ENCODE data around the gene SNX33. TPM values are rescaled to one million over a fixed set of nuclear protein-coding genes. Genes with fewer than 3 reads are reported as not detected.
"Not testable (repeated sequence)": the region's sequence is repeated elsewhere in the genome, so short reads cannot be mapped to it uniquely, and the experiment has no call there.

The SNX33 gene
- total RNA-seq, 2 experiments from 2014 or later: 1.7 to 1.8 TPM

- Mint-ChIP-seq H3K27me3 (no peaks in the 10 kb centered on the region), H3K36me3 (ENCODE audit: low read depth) (no peaks in the 10 kb centered on the region), H3K4me1 (ENCODE audit: low read depth) (peaks cover 3% of the 10 kb centered on the region), H3K4me3 (no peak overlapping the region), H3K27ac (no peak overlapping the region), H3K9me3 (no peaks in the 10 kb centered on the region)
- no peak for DNase-seq
- no peak for ATAC-seq
- no peak for TF ChIP-seq CTCF (IDR thresholded peaks at IDR 0.05)
- ChIA-PET CTCF (no interaction called here), POLR2A (no interaction called here)
- intact Hi-C loops (cut with micrococcal nuclease): no loop called here
Observed at GRCh38 chr15:75702436-75702835, 54.7 kb downstream of the SNX33 start.

GRCh38 chr15:75703440-75704262 lies 55.9 kb downstream of the SNX33 start:
- H3K27me3 Mint-ChIP-seq; intact Hi-C loops (cut with micrococcal nuclease): not testable (repeated sequence)
- ATAC-seq: peak; percentile 56

GRCh38 chr15:75704263-75704615 lies 56.5 kb downstream of the SNX33 start:
- Mint-ChIP-seq H3K4me3 (no peak overlapping the region), H3K9me3 (no peaks in the 10 kb centered on the region), H3K27ac (no peak overlapping the region), H3K36me3 (ENCODE audit: low read depth) (no peaks in the 10 kb centered on the region), H3K27me3 (no peaks in the 10 kb centered on the region), H3K4me1 (ENCODE audit: low read depth) (peaks cover 2% of the 10 kb centered on the region)
- no peak for TF ChIP-seq CTCF (IDR thresholded peaks at IDR 0.05)
- no peak for ATAC-seq
- POLR2A ChIA-PET: no interaction called here
- intact Hi-C loops (cut with micrococcal nuclease): no loop called here
- CTCF ChIA-PET: no interaction called here
- no peak for DNase-seq

More at GRCh38 chr15:75703440-75704262, 55.9 kb downstream of the SNX33 start:
- H3K4me1 Mint-ChIP-seq (ENCODE audit: low read depth); DNase-seq; H3K9me3 Mint-ChIP-seq; CTCF ChIA-PET; H3K36me3 Mint-ChIP-seq (ENCODE audit: low read depth); H3K4me3 Mint-ChIP-seq; H3K27ac Mint-ChIP-seq; POLR2A ChIA-PET: not testable (repeated sequence)

- no peak for TF ChIP-seq CTCF (IDR thresholded peaks at IDR 0.05)
- no peaks in the 10 kb centered on the region for H3K27me3 Mint-ChIP-seq
- DNase-seq (no peak), ATAC-seq (no peak)
- ChIA-PET CTCF (interaction anchor here (1.9 kb wide), 1 partner anchor 28 kb away, joined by 5 read pairs; no protein-coding TSS in a partner anchor), POLR2A (no interaction called here)
- intact Hi-C loops (cut with micrococcal nuclease): no loop called here
- H3K27ac Mint-ChIP-seq: no peak overlapping the region
- H3K9me3 Mint-ChIP-seq: no peaks in the 10 kb centered on the region
- no peaks in the 10 kb centered on the region for H3K36me3 Mint-ChIP-seq (ENCODE audit: low read depth)
- H3K4me1 Mint-ChIP-seq (ENCODE audit: low read depth): no peaks in the 10 kb centered on the region
- no peak overlapping the region for H3K4me3 Mint-ChIP-seq
Observed at GRCh38 chr15:75704618-75705017, 56.9 kb downstream of the SNX33 start.

- DNase-seq; intact Hi-C loops (cut with micrococcal nuclease); H3K9me3 Mint-ChIP-seq; POLR2A ChIA-PET; H3K27ac Mint-ChIP-seq; H3K4me1 Mint-ChIP-seq (ENCODE audit: low read depth); H3K27me3 Mint-ChIP-seq; H3K36me3 Mint-ChIP-seq (ENCODE audit: low read depth); H3K4me3 Mint-ChIP-seq; ATAC-seq: not testable (repeated sequence)
- CTCF ChIA-PET: interaction anchor here (1.9 kb wide), 1 partner anchor 27 kb away, joined by 5 read pairs; no protein-coding TSS in a partner anchor
Observed at GRCh38 chr15:75705375-75705774, 57.7 kb downstream of the SNX33 start.

- H3K36me3 Mint-ChIP-seq (ENCODE audit: low read depth): no peaks in the 10 kb centered on the region
- intact Hi-C loops (cut with micrococcal nuclease): no loop called here
- H3K4me1 Mint-ChIP-seq (ENCODE audit: low read depth): no peaks in the 10 kb centered on the region
- H3K27ac Mint-ChIP-seq: no peak overlapping the region
- no peaks in the 10 kb centered on the region for H3K27me3 Mint-ChIP-seq
- ATAC-seq: no peak
- H3K9me3 Mint-ChIP-seq: no peaks in the 10 kb centered on the region
- DNase-seq: no peak
- CTCF ChIA-PET: interaction anchor here (1.9 kb wide), 1 partner anchor 27 kb away, joined by 5 read pairs; no protein-coding TSS in a partner anchor
- TF ChIP-seq CTCF (IDR thresholded peaks at IDR 0.05): no peak
- H3K4me3 Mint-ChIP-seq: no peak overlapping the region
- POLR2A ChIA-PET: no interaction called here
Observed at GRCh38 chr15:75705854-75706681, 58.4 kb downstream of the SNX33 start.

Measured in activated CD8-positive, alpha-beta T cell treated with anti-CD3 and anti-CD28 coated beads for 36 hours (primary cell).